Tibial nerve (tissue), 3 donors: ENCODE measurements around the gene FAIM2.

Source experiments
- POLR2A ChIP-seq, 2 donors: fragments of 450-650 bp; IDR thresholded peaks; one replicate each; pipeline ENCODE4 v1.6.1; 2017; ENCODE audit warnings: antibody characterized with exemption in 2 of 2, mild to moderate bottlenecking in 2 of 2, moderate library complexity in 2 of 2
- TF ChIP-seq, protein P1 (sequence below), 5 experiments: fragments of 200-600 bp in 3 of 5; fragments of 450-650 bp in 2 of 5; sonication (generic) in 3 of 5; IDR thresholded peaks; one replicate each; pipeline ENCODE4 v1.5.1; 2016 to 2019; ENCODE audit warnings: antibody characterized with exemption in 5 of 5, mild to moderate bottlenecking in 3 of 5, moderate library complexity in 2 of 5

- no peak for TF ChIP-seq POLR2A (IDR thresholded peaks at IDR 0.05)
- TF ChIP-seq, protein P1, sequence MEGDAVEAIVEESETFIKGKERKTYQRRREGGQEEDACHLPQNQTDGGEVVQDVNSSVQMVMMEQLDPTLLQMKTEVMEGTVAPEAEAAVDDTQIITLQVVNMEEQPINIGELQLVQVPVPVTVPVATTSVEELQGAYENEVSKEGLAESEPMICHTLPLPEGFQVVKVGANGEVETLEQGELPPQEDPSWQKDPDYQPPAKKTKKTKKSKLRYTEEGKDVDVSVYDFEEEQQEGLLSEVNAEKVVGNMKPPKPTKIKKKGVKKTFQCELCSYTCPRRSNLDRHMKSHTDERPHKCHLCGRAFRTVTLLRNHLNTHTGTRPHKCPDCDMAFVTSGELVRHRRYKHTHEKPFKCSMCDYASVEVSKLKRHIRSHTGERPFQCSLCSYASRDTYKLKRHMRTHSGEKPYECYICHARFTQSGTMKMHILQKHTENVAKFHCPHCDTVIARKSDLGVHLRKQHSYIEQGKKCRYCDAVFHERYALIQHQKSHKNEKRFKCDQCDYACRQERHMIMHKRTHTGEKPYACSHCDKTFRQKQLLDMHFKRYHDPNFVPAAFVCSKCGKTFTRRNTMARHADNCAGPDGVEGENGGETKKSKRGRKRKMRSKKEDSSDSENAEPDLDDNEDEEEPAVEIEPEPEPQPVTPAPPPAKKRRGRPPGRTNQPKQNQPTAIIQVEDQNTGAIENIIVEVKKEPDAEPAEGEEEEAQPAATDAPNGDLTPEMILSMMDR (IDR thresholded peaks at IDR 0.05) = no peak
Measured at GRCh38 chr12:49912345-49913255, 8.9 kb upstream of the FAIM2 start.
